ENCODE data around the gene SLC38A3.

Gene SLC38A3

GRCh38 chr3:50204804-50205412 is at the start of gene SLC38A3:
SLC38A3 (plus strand) TSS chr3:50205271; CDS start chr3:50214200, 8,929 bp downstream.
- DNase-seq (ENCODE audit: low read depth in 2 of 2) = no peak

GRCh38 chr3:50155491-50155878 is 49.6 kb upstream of the SLC38A3 start:
- no peak for DNase-seq (ENCODE audit: low read depth in 2 of 2)

DNA sequence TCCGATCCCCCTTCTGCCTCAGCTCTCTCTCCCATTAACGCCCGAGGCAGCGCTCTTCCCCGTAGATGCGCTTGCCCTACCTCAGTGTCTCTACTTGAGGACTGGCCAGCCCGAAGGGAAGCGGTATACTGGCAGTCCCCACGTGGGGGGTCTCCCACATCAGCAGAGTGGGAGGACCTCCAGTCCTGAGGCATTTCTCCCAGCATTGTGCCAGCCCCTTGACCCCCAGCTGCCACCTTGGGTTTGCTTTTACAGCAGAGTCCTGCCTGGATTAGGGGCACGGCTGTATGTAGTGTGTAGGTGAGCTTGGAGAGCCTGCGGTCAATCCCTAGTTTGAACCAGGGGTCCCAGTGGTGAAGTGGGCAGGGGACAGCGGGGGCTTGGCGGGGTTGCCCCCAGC is 49.2 kb upstream of the SLC38A3 start:
- no peak for DNase-seq (ENCODE audit: low read depth in 2 of 2)

- no peak for DNase-seq (ENCODE audit: low read depth in 2 of 2)
Observed at GRCh38 chr3:50156549-50157493, 48.2 kb upstream of the SLC38A3 start.

DNA sequence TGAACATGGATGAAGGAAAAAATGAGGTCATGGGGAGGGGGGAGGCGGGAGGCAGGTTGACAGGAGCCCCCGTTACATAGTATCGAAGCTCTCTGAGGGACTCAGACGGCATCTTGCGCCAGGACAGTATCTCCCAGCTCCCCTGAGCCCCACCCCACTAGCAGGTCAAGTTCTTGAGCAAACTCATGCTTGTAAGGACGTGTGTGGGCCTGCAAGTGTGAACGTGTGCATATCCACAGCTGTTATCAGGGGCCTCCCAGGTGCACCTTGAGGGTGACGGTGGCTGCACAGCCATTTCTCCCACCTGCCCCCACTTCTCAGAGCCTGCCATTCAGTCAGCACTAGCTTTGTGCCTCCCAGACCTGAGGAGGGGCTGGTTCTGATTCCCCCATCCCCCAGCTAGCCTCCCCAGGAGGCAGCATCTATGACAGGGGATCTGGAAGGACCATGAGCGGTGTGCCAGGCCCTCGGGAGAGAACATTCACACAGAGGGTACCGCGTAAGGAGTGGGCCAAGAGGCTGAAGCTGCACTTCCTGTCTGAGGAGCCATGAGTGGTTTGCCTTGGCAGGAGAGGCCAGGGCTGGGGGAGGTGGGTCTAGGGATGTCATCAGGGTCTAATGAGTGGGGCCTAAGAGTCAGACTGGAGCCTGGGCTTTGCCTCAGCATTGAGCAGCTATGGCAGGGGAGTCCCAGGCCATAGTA is 47.1 kb upstream of the SLC38A3 start:
- DNase-seq (ENCODE audit: low read depth in 2 of 2) = no peak

DNA sequence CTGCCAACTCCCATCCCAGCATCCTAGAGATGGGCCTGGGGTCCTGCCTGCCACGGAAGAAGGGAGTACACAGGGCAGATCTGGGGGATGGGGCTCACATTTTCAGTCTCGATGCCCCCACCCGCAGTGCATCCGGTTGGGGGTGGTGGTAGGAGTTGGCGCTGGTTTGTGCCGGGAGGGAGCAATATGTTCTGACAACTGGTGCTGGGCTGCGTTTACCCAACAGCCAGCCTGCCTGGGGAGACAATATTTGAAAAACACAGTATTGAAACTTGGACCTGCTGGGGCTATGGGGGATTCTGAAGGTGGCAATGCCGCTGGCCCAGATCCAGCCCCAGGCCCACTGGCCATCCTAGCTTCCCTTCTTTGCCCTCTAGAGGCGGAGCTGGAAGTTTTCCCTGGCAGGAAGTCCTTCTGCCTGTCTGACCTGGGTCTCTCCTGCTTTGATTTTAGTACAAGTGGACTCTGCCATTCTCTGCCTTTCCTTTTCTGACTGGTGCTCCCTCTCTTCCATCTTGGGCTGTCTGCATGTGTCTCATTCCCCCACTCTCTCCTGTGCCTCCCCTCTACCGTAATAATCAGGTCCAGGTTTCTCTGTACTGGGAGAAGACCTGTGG is 46.4 kb upstream of the SLC38A3 start:
- DNase-seq (ENCODE audit: low read depth in 2 of 2) = no peak

GRCh38 chr3:50160561-50160983 is 44.5 kb upstream of the SLC38A3 start:
- DNase-seq (ENCODE audit: low read depth in 2 of 2) = no peak

DNA sequence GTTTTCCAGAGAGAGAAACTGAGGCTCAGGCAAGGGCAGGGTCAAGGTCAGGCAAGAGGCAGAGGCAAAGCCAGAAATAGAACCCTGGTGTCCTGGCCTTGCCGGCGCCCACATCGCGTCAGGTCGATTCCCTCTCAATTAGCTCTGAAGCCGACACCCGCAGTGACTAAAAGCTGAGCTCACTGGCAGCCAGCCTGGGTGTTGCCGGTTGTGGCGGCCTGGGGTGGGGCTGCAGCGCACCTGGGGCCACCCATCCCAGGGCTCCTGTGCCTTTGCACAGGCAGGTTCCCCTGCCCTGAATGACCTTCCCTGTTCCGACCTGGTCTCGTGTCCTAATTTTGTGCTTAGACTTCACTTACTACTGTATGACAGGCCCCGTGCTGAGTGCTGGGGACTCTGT is 43.8 kb upstream of the SLC38A3 start:
- DNase-seq (ENCODE audit: low read depth in 2 of 2) = no peak

GRCh38 chr3:50162034-50162883 is 42.8 kb upstream of the SLC38A3 start:
- no peak for DNase-seq (ENCODE audit: low read depth in 2 of 2)

- no peak for DNase-seq (ENCODE audit: low read depth in 2 of 2)
Observed at GRCh38 chr3:50163572-50164455, 41.3 kb upstream of the SLC38A3 start.

DNA sequence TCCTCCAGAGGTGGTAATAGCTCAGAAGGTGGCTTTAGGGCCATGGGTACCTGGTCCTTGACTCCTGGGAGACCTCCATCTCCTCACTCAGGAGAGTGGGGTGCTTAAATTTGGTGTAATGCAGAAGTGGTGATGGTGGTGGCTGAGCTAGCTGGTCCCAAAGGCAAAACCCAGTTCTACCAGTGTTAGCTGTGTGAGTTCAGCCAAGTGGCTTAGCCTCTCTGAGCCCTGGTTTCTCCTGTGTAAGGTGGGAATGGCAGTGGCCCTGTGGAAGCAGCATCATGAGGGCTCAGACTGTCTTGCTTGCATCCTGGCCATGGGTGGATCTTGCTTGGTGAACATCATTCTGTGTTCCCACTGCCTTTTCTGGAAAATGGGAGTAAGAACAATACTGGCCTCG is 40.6 kb upstream of the SLC38A3 start:
- DNase-seq (ENCODE audit: low read depth in 2 of 2) = no peak

DNA sequence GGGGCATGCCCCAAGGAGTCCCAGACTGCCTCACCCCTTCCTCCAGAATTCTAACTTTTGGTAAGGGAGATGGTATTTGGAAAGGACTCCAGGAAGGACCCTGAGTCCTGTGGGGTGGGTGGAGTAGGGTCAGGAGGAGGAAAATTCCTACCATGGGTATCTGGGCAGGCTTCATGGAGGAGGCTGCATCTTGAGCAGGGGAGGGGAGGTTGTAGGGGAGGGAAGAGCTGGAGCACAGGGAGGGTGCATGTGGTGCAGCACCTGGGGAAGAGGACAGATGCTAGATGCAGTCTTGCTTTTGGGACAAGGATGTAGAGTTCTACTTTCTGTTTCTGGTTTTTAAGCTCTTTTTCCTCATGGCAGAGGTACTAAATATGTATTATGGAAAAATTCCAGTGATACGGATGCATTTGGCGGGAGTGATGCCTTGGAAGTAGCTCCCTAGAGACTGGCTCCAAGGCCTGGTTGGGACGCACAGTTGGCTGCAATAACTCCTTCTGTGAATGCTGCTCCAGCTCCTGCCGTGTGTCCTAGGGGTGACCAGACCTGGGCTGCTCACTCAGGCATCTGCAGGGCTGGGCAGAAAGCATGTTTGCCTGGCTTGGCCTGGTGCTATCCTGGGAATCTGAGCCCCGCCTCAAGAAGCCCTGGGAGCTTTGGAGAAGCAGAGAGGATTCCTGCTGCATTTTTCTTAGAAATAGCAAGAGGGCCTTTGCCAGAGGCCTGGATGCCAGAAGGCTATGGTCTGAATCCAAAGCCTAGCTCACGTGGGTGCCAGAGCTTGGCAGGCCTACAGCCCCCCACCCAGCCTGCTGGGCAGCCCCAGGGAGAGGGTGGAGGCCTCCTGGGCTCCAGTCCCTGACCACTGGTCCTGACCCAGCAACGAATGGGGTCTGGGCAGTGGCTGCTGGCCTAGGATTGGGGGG is 39.8 kb upstream of the SLC38A3 start:
- DNase-seq (ENCODE audit: low read depth in 2 of 2) = no peak

- no peak for DNase-seq (ENCODE audit: low read depth in 2 of 2)
Observed at GRCh38 chr3:50165910-50166538, 39.0 kb upstream of the SLC38A3 start.

GRCh38 chr3:50166620-50167019 is 38.5 kb upstream of the SLC38A3 start:
- no peak for DNase-seq (ENCODE audit: low read depth in 2 of 2)

DNA sequence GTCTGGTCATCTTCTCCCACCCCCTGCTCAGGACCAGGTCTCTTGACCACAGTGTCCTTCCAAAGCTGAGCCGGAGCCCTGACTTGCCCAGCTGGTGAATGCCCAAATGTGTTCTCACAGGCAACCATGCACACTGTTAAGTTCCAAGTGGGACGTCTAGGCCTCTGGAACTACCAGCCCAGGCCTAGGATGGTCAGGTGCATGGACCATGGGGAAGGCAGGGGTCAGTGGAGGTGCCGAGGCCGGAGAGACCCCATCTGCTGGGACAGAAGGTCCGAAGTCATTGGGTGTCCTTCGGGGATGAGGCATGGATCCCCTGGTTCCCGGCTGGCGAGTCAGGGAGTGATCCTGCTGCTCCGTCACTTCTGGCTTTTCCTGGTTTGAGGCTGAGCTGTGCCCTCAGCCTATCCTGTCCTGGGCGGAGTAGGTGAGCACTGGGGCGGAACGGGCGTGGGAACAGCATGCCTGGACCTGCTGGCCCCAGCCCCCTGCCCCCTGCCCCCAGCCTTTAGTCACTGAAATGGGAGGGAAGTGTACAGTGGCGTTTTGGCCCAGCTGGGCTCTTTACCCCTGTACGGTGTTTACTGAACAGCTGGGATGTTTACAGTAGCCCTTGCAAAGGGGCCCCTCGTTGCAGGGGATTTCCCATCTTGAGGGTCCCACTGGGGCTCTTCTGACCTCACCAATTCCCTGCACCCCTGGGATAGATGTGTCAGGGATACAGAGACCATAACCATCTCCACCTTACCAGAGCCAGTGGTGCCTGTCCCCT is 37.8 kb upstream of the SLC38A3 start:
- no peak for DNase-seq (ENCODE audit: low read depth in 2 of 2)

DNA sequence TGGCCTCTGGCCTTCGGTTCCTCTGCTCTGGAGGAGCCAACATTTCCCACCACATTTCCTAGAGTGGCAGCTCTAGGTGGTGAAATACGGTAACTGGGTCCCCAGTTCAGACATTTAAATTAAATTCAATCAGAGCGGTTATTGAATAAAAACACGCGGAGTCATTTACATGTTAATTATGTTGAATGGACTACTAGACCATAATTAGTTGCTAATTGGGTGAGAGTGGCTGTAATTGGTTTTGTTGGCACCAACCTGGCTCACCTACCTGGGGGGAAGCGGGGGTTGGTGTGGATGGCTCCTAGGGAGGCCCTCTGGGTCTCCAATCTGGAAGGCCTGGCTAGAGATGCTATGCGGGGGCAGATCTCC is 37.2 kb upstream of the SLC38A3 start:
- no peak for DNase-seq (ENCODE audit: low read depth in 2 of 2)

DNA sequence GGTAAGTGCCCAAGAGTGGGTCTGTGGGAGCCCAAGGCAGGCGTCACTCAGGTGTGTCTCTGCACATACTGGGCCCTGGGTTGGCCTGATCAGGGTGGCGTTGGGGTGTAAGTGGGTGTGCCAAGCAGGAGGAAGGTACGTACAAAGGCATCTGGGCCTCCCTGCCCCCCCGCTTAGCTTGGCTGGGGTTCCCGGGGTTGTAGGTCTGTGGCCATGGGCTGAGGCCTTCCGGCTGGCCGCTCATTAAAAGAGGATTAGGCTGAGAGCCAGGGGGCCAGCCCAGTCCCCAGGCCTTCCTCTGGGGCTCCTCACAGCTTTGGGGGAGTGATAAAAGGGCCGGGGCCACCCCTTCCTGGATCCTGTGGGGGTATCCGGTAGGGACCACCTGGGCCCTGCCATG is 36.7 kb upstream of the SLC38A3 start:
- DNase-seq (ENCODE audit: low read depth in 2 of 2) = no peak

- no peak for DNase-seq (ENCODE audit: low read depth in 2 of 2)
Observed at GRCh38 chr3:50168791-50169190, 36.3 kb upstream of the SLC38A3 start.

Data from stimulated activated CD4-positive, alpha-beta T cell treated with anti-CD3 and anti-CD28 coated beads, Interleukin-1b, Interleukin-23, amount 100 ng/mL, for 1 hour (primary cell).